VCaP (cell line): ENCODE measurements around the gene CPLANE1.

Experiments used
- H3K27ac ChIP-seq: fragments of 450-650 bp; 2 replicates; pipeline ENCODE4 v1.5.1; 2017
- CTCF ChIP-seq: fragments of 450-650 bp; conservative IDR thresholded peaks from 2 replicates; pipeline ENCODE4 v1.5.1; 2017; ENCODE audit warnings: mild to moderate bottlenecking, moderate library complexity

CPLANE1 gene

GRCh38 chr5:37056762-37057161 is 192.4 kb downstream of the CPLANE1 start:
- TF ChIP-seq CTCF, result no peak
- no peak overlapping the region for H3K27ac ChIP-seq
